Activated CD8-positive, alpha-beta memory T cell treated with anti-CD3 and anti-CD28 coated beads for 24 hours (primary cell): Measurements from ENCODE around the gene ZFAND6.
"Not testable (repeated sequence)": the region's sequence is repeated elsewhere in the genome, so short reads cannot be mapped to it uniquely, and the experiment has no call there.

Source experiments
- DNase-seq: peaks from one replicate; pipeline ENCODE4 v3.0.0-alpha.2; 2020

ZFAND6 gene

GRCh38 chr15:80152180-80152895, 92.9 kb downstream of the ZFAND6 start:
- DNase-seq = peak; percentile 94

GRCh38 chr15:80152896-80153876, 93.7 kb downstream of the ZFAND6 start, which contains the start of gene FAH:
Gene FAH (plus strand): TSS chr15:80152999. CDS start chr15:80153055, 56 bp downstream.
- DNase-seq = peak; percentile 79

- DNase-seq = no peak
Observed at GRCh38 chr15:80153900-80154299, 94.4 kb downstream of the ZFAND6 start.

- no peak for DNase-seq
Observed at GRCh38 chr15:80154336-80154735, 94.9 kb downstream of the ZFAND6 start.

GRCh38 chr15:80155001-80155377, 95.5 kb downstream of the ZFAND6 start:
- DNase-seq = no peak

- DNase-seq = not testable (repeated sequence)
Observed at GRCh38 chr15:80155378-80156175, 96.1 kb downstream of the ZFAND6 start.

GRCh38 chr15:80156176-80156720, 96.8 kb downstream of the ZFAND6 start:
- no peak for DNase-seq

GRCh38 chr15:80157215-80157614, 97.7 kb downstream of the ZFAND6 start:
- DNase-seq = no peak

GRCh38 chr15:80159301-80159700, 99.8 kb downstream of the ZFAND6 start:
- no peak for DNase-seq

- DNase-seq = no peak
Observed at GRCh38 chr15:80159811-80160569, 100.5 kb downstream of the ZFAND6 start.

GRCh38 chr15:80160570-80161156, 101.2 kb downstream of the ZFAND6 start:
- no peak for DNase-seq

GRCh38 chr15:80161468-80162016, 102.1 kb downstream of the ZFAND6 start:
- DNase-seq = no peak

GRCh38 chr15:80162059-80162554, 102.6 kb downstream of the ZFAND6 start:
- no peak for DNase-seq

GRCh38 chr15:80163217-80163616, 103.7 kb downstream of the ZFAND6 start:
- DNase-seq = no peak

- DNase-seq = no peak
Observed at GRCh38 chr15:80163897-80164296, 104.4 kb downstream of the ZFAND6 start.

GRCh38 chr15:80167936-80168335, 108.5 kb downstream of the ZFAND6 start:
- no peak for DNase-seq

GRCh38 chr15:80168421-80168820, 108.9 kb downstream of the ZFAND6 start:
- DNase-seq = no peak

- DNase-seq = no peak
Observed at GRCh38 chr15:80169768-80170357, 110.4 kb downstream of the ZFAND6 start.

- no peak for DNase-seq
Observed at GRCh38 chr15:80170596-80170995, 111.1 kb downstream of the ZFAND6 start.

GRCh38 chr15:80171787-80172186, 112.3 kb downstream of the ZFAND6 start:
- DNase-seq = no peak

GRCh38 chr15:80172401-80172800, 112.9 kb downstream of the ZFAND6 start:
- no peak for DNase-seq
